Retina (tissue), 1 donor: ENCODE results near the gene HOXB6.

Experiments
- DNase-seq: peaks from one replicate; pipeline ENCODE4 v3.0.0-alpha.2; 2016

HOXB6 gene

DNA sequence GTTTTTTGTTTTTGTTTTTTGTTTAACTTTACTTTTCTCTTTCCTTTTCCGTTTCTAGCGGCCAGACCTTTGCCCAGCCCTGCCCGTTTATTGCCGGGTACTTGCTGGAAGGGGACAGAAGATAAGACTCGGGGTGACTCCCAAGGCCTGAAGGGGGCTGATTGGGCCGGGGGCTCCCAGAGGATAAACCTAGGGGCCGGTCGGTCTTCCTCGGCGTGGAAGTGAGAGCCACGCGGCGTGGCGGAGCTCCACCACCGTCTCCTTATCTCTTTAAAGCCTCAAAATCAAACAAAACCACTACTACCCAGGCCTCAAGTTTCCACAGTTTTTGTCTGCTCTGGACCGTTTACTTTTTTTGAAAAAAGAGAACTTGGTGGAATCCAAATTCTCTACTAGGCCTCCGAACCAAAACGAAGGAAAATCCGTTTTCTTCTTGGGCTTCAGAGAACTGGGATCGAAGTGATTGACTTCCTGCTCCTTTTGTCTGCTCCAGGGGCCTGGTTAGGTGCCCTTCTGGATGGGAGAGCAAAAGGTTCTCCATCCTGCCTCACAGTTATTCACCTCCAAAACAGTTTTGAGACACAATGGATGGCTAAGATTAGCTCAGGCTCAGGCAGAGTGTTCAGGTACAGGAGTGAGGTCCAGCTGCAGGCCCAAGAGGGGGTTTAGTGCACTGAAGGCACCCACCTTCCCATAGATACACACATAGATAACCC lies 29.9 kb upstream of the HOXB6 start:
- DNase-seq, result peak; percentile 42

DNA sequence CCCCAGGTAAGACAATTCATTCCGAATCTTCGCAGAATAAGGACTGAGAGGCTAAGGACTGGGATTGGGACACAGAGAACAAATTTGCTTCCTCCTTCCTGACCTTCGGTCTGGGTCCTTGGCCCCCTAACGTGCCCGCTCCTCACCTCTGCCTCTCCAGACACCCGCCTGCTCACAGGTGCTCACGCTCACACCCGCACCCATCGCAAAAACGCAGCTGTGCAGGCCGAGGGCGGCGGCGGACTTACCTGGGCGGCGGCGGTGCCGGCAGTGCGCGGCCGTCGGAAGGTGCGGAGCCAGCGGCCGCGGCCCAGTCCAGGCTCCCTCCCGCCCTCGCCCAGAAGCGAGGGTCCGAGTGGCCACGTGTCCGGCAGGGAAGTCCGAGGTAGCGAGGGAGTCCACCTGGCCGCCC lies 28.5 kb upstream of the HOXB6 start:
- DNase-seq, result peak; percentile 28

DNA sequence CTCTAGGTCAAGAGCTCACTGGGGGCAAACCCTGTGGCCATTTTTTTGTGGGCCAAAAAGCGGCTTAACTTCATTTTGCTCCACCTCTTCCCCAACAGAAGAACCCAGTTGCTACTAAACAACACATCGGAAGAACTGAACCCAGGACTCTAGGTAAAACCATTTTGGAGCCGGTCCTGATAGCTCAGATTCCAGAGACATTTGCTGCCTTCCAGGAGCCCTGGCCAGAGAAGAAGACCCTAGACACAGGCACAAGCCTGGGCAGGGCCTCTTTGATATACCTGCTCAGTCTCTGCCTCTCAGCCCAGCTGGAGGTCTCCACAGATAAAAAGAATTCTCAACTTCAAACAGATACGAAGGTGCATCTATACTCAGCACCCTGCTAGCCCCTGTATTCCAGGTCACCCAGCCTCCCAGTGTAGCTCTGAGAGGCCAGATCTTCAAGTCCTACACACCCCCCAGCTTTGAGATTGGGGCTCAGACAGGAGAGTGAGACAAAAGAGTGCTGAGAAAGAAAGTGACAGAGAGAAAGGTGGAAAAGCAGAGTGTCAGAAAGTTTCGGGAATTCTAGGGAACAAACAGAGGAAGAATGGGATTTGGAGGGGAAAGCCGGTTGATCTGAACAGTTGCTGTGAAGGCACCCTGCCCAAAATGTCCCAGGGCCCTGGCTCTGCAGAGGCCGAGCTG lies 27.9 kb upstream of the HOXB6 start:
- peak; percentile 44 for DNase-seq

DNA sequence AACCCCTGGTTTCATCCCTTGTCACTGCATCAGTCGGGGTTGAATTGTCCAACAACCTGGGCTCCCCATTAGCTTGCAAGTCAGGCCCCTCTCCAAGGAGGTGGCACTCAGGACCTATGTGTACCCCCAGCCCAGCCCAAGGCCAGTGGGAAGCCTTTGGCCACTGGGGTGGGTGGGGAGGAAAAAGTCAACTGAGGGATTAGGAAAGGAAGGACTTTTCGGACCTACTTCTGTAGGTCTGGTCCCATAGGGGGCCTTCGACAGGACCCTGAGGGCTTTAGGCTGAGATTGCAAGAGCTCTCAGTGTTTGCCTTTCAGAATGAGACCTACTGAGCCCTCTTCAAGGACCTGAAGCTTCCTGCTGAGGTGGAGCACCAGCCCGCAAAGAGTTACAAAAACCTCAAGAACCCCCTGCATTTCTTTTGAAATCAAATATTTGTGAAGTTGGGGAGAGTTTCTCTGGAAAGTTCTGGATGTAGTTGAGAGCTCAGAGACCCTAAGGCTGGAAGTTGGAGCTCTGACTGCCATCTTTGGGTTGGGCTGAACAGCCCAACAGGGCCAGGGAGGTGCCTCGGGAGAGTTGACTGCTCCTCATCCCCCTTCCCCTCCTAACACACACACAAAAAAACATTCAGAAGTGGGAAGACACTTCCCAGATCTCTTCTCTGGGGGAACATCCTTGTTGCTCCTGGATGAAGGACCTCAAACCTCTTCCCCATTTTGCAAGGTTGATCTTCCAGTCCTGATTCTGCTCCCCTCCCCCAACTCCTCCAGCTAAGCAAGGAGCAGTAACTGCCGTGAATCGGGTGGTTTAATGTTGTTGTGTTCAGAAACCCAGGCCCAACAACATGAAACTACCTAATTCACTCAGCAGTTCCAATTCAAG lies 27.1 kb upstream of the HOXB6 start:
- peak; percentile 18 for DNase-seq

DNA sequence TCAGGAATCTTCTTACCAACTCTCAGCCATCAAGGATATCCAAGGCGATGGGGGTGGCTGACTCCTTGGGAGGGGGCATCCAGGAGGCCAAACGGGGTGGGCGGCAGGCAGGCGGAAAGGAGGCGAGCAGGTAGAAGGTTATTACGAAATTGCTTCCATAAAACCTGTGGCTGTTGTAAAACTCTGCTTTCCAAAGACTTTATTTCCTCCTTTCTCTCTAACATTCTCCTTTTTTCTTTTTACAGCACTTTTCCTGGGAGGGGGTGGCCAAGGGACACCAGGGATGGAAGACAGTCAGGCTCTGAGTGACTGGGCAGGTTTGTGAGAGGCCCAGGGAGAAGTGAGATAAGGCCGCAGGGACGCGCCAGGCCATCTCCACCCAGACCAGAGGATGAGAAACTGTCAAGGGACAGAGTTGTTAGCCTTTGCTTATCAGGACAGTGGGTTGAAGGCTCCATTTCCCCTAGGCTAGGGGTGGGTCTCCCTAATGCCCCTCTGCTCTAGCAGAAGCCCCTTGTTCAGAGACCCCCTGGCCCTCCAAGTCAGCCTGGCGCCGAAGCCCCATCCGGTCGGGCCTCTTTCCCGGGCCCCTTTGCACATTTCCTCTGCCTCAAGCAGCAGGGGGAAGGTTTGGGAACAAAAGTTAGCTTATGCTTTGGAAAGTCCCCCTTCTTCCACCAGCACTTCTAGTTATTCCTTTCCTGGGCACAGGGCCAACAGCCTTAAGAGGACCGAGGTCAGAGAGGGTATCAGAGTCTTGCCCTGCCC lies 26.3 kb upstream of the HOXB6 start:
- no peak for DNase-seq

DNA sequence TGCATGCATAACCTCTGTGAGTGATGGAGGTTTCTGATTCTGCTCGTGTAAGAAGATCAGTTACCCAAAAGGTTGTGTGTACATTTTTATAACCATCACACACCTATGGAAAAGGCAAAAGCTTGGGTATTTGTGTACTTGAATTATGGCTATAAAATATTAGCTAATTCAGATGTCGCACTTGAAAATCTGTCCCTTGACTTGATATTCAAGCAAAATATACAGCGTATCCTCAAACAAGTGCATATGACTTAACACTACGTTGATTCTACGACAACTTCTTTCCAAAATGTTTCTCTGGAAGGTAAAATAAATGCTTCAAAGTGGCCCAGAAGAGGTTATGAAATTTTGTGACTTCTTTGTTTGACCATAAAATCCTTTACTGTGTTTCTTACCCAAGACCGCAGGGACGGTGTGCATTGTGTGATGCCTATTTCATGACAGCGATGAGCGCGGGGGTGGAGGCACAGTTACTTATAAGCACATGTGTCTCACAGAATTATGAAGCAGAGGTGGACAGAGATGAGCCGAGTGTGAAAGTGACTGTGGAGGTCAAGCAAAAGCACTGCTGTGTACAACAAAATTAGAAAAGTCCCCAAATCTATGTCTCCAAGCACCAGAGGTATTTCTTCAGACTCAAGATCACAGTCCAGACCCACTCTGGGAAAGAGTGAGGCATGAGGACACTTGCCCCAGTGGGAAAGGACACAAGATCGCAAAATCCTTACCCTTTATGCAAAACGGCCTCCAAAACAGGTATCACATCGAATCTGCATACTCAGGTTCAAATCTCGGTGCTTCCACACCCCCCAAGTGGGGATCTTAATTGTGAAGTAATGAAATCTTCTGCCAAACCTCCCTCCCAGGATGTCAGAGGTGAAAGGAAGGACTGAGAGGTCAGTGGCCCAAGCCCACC lies 25.5 kb upstream of the HOXB6 start:
- DNase-seq, result no peak

DNA sequence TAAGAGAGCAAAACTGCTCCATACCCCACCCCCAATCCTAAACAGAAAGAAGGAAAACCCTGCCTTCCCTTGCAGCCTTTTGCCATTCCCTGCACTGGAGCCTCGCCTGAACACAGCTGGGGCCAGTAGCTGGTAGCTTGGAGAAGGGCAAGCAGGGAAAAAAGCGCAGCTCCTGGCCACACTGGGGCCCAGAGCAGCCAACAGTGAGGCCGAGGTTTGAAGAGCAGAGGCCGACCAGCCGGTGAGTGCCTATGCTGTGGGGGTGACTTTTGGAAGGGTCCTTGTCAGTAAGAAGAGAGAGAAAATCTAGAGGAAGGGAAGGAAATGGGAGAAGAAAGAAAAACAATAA lies 24.6 kb upstream of the HOXB6 start:
- no peak for DNase-seq

DNA sequence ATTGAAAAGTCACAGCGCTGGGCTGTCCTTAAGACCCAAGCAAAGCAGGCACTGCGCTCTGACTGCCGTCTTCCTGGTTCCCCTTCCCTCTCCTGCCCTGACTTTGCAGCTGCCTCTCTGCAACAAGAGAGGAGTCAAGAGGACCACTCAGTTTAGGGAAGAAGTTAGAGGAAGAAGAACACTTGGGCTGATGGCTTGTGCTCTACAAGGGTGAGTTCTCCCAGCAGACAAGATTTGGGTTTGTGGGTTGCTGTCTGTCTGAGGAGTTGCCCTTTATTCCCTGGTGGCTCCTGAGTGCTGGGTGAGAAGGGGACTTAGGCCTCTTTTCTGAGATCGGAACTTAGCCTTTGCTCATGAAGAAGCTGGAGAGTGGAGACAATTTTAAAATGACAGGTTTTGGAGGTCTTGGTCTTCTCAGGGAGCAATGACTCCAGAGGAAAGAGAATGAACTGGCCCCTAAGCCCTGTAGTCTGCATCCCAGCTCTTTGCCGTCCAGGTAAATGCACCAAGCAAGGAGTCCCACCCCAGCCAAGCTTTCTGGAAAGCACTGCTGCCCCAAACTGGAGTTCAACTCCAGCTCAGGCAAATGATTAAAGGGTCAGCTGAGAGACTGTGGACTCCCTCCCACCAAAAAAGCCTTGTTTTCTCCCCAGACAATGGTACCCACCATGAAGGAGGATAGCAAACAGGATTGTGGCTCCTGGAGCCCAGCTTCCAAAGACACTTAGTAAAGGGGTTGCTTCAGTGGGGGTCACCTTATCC lies 24.0 kb upstream of the HOXB6 start:
- no peak for DNase-seq

DNA sequence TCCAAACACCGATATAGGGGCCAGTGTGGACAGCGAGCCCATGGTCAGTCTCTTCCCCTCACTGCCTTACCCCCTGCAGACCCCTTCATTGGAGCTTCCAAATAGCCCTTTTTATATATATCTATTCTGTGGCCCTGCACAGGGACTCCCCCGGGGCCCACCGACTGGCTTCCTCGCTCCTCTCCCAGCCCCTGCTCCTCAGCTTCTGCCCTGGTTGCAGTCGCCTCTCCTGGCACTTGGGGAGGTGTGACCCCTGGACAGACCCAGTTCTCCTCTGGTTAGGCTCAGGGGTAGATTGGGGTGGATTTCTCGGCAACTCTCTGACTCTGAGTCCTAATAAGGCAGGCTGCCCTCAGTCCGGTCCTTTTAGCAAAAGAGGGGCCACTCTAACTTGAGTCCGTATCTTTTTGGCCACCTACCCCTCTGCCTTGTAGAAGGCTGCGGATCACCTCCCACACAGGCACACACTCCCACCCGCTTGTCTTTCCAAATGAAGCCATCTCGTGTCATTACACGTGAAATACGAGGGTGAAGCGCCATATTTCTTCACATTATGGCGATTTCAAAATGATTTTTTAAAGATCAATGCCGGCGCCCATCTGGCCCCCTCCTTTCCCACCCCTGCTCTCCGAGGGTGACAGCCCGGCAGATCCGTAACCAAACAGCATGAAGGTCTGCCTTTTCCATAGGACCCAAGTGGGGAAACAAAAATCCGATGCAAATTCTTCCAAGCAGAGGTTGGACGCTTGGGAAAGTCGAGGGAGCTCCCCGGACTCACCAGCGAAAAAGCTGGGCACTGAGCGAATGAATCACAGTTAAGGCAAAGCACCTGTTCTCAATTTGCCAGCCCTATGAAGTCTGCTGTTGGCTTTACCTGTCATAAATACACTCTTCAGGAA lies 23.1 kb upstream of the HOXB6 start:
- no peak for DNase-seq

DNA sequence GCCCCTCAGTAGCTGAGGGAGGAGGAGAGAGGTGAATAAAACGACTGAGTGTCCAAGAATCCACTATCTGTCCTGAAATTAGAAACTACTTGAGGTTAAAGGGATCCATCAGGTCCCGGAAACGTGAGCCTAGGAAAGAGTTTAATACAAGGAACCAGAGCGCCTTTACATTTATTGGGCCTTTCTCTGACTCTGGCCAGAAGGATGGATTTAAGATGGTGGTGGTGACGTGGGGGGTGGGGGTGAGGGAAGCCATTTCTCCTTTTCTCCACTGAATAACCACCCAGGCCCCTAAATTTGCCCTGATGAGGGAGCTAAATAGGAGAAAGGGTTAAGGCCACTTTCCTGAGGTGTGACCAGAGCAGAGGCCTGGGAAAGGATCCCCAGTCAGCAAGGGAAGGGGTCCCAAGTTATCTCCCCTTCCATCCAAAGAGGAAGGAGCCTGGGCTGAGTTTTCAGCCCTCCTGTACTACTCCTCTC lies 22.4 kb upstream of the HOXB6 start:
- DNase-seq, result no peak

DNA sequence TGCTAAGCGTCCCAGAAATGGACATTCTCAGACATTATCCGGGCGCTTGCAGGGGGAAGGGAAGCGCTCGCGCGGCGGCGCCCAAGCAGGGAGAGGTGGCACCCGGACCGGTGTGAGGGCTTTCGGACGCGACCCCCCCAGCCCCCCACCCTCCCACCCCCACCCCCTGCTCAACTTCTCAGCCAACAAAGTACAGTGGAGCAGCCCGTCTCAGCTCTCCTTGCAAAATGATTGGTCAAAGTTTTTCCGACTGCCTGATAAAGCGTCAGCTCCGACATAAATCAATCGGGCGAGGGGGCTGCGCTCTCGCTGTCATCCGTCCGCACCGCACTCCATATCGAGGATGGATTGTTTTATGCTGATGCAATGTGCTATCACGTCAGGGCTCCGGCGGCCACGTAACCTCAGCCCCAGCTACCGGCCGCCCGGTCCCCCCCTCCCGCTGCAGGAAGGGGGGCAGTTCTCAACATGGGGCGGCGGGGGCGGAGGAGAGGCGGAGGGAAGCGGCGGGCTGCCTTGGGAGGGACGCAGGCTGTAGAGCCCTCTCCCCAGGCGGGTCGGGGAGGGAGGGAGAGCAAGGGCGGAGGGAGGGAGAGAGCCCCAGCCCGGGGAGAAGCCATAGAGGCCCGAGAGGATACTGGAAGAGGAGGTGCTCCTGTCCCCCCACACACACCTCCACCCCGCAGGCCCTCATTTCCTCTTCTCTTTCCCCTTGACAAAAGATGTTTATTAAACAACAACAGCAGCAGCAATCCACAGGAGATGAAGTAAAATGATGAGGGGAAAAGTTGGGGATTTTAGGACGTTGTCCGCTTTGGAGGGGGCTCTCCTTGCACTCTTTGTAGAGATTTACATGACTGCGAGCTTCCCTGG lies 21.7 kb upstream of the HOXB6 start, which contains the start of gene HOXB9:
TSS of gene HOXB9 (minus strand) at position 114 of the 873 bp plus-strand sequence. CDS start at position 25, 89 bp downstream.
- DNase-seq, result no peak

DNA sequence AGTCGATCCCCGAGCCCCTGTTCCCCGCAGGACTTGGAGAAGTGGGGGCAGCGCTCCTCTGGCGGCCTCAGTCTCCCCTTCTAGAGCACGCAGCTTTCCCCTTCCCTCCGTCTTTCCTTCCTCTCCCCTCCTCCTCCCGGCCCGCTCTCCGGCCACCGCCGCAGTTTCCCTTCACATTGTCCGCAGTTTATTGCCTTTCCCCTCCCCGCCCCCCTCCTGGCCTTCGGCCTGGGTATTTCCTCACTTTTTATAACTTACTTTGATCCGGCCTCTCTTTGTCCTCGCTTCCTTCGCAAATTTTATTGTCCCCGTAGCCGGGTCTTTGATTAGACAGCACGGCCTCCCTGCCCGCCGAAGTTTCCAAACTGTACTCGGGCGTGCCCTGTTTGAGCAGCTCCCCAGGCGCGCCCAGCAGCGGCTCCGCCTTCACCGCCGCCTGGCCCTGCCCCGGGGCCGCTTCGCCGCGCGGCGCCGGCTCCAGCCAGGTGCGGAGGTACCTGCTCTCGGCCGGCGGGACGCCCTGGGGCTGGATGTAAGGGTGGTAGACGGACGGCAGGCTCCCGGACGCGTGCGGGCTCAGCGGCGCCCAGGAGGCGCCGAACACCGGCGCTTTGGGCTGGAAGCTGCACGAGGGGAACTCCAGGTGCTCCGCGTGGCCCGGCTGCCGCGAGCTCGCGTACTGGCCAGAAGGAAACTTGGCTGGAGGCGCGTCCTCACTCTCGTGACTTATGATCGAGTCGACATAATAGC lies 20.9 kb upstream of the HOXB6 start:
- DNase-seq, result no peak

DNA sequence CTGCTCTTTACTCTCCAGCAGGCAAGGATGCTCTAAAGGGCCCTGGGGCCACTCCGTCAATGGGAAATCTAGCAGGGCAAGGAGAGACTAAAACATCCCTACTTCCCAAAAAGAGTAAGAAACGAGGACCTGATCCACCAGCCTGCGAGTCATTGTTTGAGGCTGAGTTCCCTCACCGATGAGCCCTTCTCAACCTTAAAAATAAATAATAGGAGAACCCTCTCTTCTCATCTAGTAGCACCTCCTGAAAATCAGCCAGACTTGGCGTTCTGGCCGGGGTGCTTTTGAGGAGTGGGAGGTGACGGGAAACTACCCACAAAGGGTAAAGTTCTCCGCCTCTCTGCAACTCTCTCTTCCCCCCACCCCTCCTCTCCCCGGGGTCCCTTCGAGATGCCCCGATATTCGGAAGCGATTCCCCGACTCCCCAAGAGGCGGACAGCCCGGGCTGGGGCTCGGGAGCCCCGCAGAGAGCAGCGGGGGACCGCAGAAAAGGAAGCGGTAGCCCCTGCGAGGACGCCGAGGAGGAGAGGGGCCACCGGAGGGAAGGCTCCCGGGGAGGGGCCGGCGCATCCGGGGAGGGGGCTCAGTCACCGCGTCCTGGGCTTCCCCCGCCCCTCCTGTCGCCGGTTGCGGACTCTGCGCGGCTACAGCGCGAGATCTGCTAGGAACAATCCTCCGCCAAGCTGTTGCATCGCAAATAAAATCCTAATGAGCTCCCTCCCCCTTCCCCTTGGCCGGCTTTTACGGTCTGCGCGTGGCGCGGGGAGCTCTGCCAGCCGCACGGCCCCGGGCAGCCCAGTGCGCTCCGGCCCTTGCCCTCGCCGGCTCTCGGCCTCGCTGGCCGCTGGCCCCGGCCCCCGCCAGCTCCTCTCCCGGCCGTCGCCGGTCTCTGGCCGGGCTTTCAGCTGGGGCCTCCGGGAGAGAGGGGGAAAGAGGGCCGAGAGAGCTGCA lies 20.0 kb upstream of the HOXB6 start:
- DNase-seq, result no peak

DNA sequence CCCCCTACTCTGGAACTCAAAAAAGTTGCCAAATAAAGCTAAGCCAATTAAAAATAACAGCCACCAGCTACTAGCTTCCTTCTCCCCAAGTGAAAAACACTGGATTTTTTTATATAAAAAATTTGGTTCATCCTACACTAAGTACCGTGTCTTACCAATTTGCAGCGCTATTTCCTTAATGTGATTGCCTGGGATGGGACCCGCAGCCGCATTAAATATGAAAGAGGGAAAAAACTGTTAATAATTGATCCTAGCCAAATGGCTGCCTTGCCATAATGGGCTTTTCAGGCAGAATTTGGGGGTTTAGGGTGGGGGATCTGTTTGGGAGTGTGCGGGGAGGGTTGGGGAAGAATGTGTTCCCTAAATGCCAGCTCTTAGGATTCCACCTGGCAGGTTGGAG lies 19.3 kb upstream of the HOXB6 start:
- DNase-seq, result no peak

DNA sequence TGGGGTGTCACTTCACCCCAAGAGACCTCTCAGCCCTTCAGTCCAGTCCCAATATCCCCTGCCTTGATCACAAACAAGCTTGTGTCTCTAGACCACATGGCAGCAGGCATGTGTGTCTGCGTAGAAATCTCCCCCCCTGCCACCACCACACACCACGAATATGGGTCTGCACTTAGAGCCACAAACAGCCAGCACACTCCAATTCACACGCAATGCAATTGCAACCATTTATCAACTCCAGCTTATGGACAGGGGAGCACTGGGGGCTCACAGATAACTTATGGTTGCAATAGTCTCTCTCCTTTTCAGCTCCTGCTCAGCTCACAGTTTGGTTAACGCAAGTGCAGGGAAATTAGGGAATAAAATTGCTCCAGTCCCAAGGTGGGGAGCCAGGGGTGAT lies 18.8 kb upstream of the HOXB6 start:
- no peak for DNase-seq

DNA sequence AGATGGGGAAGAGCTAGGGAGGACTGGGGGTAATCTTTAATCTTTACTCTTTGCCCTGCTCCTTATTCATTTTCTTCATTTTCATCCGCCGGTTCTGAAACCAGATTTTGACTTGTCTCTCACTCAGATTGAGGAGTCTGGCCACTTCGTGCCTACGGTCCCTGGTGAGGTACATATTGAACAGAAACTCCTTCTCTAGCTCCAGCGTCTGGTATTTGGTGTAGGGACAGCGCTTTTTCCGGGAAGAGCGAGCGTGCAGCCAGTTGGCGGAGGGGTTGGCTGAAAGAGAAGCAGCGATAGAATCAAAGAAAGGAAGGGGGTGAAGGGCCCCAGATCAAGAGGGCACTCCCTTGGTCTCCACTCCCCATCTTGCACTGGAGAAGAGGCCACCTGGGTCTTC lies 18.1 kb upstream of the HOXB6 start:
- DNase-seq, result no peak
